HG03025 (cell line): Measurements from ENCODE around the gene DDX42.
"Not testable (repeated sequence)": the region's sequence is repeated elsewhere in the genome, so short reads cannot be mapped to it uniquely, and the experiment has no call there.

Experiments used
- ATAC-seq: cut with Tn5 transposase; IDR thresholded peaks from one replicate; pipeline ENCODE4 v1.9.1; 2021; ENCODE audit warnings: mild to moderate bottlenecking, moderate library complexity; ENCODE audit not compliant: unreplicated experiment, low FRiP score

The DDX42 gene

GRCh38 chr17:63780507-63780906, 6.5 kb downstream of the DDX42 start:
- ATAC-seq: no peak

GRCh38 chr17:63780928-63781327, 7.0 kb downstream of the DDX42 start:
- ATAC-seq: no peak

- ATAC-seq: no peak
These were observed 9.6 kb downstream of the DDX42 start for GRCh38 chr17:63783522-63783921.

GRCh38 chr17:63785556-63785955, 11.6 kb downstream of the DDX42 start:
- no peak for ATAC-seq

- ATAC-seq: no peak
These were observed 12.1 kb downstream of the DDX42 start for GRCh38 chr17:63786117-63786516.

- ATAC-seq: no peak
These were observed 13.2 kb downstream of the DDX42 start for GRCh38 chr17:63786971-63787711.

- no peak for ATAC-seq
These were observed 16.1 kb downstream of the DDX42 start for GRCh38 chr17:63790057-63790456.

- no peak for ATAC-seq
These were observed 18.2 kb downstream of the DDX42 start for GRCh38 chr17:63792055-63792729.

- ATAC-seq: not testable (repeated sequence)
These were observed 22.4 kb downstream of the DDX42 start for GRCh38 chr17:63796375-63796774.

GRCh38 chr17:63798572-63799106, 24.7 kb downstream of the DDX42 start:
- ATAC-seq: no peak

GRCh38 chr17:63800783-63801182, 26.8 kb downstream of the DDX42 start:
- ATAC-seq: no peak

GRCh38 chr17:63804328-63804727, 30.4 kb downstream of the DDX42 start:
- ATAC-seq: no peak

GRCh38 chr17:63805591-63805990, 31.6 kb downstream of the DDX42 start:
- no peak for ATAC-seq

GRCh38 chr17:63809970-63810369, 36.0 kb downstream of the DDX42 start:
- no peak for ATAC-seq

GRCh38 chr17:63816123-63816522, 42.2 kb downstream of the DDX42 start:
- no peak for ATAC-seq

GRCh38 chr17:63816669-63817068, 42.7 kb downstream of the DDX42 start:
- no peak for ATAC-seq

- no peak for ATAC-seq
These were observed 43.9 kb downstream of the DDX42 start for GRCh38 chr17:63817736-63818385.

GRCh38 chr17:63819131-63819530, 45.2 kb downstream of the DDX42 start:
- ATAC-seq: no peak

GRCh38 chr17:63819585-63820537, 45.9 kb downstream of the DDX42 start:
- ATAC-seq: no peak

GRCh38 chr17:63820963-63821561, 47.1 kb downstream of the DDX42 start:
- no peak for ATAC-seq
